T47D (cell line): ENCODE results near the gene COMMD3.
"Not testable (repeated sequence)": the region's sequence is repeated elsewhere in the genome, so short reads cannot be mapped to it uniquely, and the experiment has no call there.

Experiments used
- DNase-seq, 2 experiments: peaks; one replicate each; pipeline versions ENCODE4 v3.0.0 to v3.0.0-alpha.2; 2011 to 2012; ENCODE audit warnings: low read depth in 1 of 2, low spot score in 1 of 2
- JUND ChIP-seq: IDR thresholded peaks from 2 replicates; pipeline ENCODE4 v1.6.1; 2012; ENCODE audit warnings: low read depth
- in situ Hi-C: cut with HindIII; loops from 2 replicates; pipeline ENCODE4 v1.10.0; 2016; ENCODE audit warnings: low sequenced_read_pairs, low pct_unique_long_range_greater_than_20kb

The COMMD3 gene

DNA sequence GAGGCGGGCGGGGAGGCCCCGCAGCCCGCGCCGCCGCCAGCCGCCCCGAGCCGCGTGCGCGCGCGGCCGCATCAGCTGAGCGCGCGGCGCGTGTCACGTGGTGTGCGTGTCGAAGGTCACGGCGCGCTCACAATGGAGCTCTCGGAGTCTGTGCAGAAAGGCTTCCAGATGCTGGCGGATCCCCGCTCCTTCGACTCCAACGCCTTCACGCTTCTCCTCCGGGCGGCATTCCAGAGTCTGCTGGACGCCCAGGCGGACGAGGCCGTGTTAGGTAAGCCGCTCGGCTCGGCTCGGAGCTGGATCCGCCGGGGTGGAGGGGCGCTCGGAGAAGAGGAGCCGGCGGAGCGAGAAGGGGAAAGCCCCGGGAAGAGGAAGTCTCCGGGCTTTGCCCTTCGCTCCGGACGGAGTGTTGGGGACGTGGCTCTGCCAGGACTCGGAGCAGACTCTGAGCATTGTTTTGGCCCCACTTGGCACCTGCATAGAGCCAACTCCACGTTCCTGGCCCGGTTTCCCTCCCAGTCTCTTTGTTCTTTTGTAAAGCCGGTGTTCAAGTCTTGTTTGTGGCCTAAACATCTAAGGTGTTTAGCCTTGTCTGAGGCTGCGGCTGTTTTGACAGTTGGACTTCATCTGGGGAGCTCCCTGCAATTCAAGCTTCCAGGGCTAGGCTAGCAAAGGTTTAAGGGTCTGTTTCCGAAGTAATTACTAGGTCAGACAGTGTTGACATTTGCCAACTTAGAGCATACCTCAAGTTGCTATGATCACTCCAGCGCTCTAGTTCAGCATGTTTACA is at the start of gene COMMD3:
TSS of gene COMMD3 (plus strand) at position 103 of the 790 bp plus-strand sequence. CDS start at position 133, 30 bp downstream.
- in situ Hi-C loops: no loop called here

GRCh38 chr10:22268503-22268902 is 47.7 kb upstream of the COMMD3 start:
- no peak for DNase-seq
- in situ Hi-C loops: no loop called here
- no peak for TF ChIP-seq JUND

More for the DNA sequence above, at the start of gene COMMD3:
- peak; percentile 55 to 86 for DNase-seq
- TF ChIP-seq JUND: no peak

DNA sequence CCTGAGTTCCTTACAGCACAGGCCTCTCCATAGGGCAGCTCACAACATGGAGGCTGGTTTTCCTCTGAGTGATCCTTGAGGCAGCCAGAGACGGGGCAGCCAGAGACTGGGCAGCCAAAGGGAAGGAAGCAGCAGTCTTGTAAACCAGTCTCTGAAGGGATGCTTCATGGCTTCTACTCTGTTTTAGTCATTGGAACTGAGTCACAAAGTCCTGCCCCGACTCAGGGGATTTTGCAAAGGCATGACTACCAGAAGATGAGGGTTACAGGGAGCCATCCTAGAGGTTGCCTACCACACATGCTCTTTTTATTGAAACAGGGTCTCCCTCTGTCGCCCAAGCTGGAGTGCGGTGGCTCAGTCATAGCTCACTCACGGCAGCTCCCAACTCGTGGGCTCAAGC is 44.4 kb upstream of the COMMD3 start:
- in situ Hi-C loops: no loop called here
- TF ChIP-seq JUND: no peak
- DNase-seq: no peak

GRCh38 chr10:22278441-22278782 is 37.8 kb upstream of the COMMD3 start:
- TF ChIP-seq JUND: no peak
- in situ Hi-C loops: no loop called here
- DNase-seq: peak in 1 of 2 experiments; percentile 33

- in situ Hi-C loops: no loop called here
- no peak for TF ChIP-seq JUND
- DNase-seq: no peak
Measured at GRCh38 chr10:22280078-22280477, 36.1 kb upstream of the COMMD3 start.

DNA sequence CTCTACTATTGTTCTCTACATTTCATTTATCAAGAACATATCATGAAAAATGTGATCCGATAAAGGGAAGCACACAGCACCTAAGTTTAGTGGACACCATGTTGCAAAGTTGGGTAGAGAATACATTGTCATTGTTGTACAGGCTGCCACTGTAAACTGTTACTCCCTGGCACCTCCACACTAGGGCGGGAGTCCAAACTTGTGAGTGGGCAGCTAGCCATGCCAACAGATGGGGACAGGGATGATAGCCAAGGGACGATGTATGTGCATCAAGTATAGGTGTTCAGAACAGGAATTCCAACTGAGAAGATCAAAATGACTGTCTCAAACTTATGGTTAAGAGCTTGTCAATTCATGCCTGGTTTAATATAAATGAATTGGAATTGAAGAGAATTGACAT is 31.1 kb upstream of the COMMD3 start:
- no peak for DNase-seq
- TF ChIP-seq JUND: no peak
- in situ Hi-C loops: no loop called here

- in situ Hi-C loops: no loop called here
- no peak for TF ChIP-seq JUND
Measured at GRCh38 chr10:22293747-22294404, 22.3 kb upstream of the COMMD3 start.

DNA sequence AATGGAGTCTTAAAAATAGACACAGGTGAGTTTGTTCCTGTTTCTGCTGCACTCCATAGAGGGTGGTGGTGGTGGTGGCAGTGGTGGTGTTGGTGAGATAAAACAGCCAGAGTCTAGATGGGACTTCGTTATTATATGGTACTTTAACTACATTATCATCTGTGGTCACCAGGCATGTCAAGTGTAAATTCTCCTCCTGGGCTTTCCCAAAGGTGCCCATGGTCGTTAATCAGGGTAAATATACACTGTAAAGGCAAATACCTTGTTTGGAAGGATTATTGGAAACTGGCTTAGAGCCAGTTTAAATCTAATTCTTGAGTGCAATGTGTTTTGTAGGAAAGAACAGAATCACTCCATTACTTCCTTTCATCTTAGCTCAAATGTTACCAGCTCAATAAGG is 21.5 kb upstream of the COMMD3 start:
- no peak for DNase-seq
- in situ Hi-C loops: no loop called here
- no peak for TF ChIP-seq JUND

More at GRCh38 chr10:22293747-22294404, 22.3 kb upstream of the COMMD3 start:
- no peak for DNase-seq

GRCh38 chr10:22301193-22301592 is 15.0 kb upstream of the COMMD3 start:
- DNase-seq: no peak
- in situ Hi-C loops: no loop called here
- TF ChIP-seq JUND: no peak

- TF ChIP-seq JUND: no peak
- DNase-seq: no peak
- in situ Hi-C loops: no loop called here
Measured at GRCh38 chr10:22303461-22303860, 12.7 kb upstream of the COMMD3 start.

- no peak for DNase-seq
- in situ Hi-C loops: no loop called here
- TF ChIP-seq JUND: no peak
Measured at GRCh38 chr10:22305721-22306120, 10.5 kb upstream of the COMMD3 start.

DNA sequence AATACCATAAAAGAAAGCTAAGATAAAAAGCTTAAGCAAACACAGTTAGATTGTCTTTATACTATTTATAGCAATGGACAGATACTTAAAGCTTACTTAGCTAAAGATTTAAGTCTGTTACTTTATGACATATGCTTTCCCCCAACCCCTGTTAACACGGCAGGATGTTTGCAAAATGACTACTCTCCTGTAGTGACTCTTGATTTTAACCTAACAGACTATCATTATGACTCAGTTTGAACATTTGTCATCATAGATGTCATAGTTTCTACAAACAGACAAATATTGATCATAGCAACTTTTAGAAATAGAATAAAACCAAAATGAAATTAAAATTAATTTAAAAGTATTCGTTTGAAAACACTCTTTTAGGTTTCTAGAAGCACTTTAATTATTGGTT is 7.8 kb upstream of the COMMD3 start:
- TF ChIP-seq JUND: no peak
- DNase-seq: no peak
- in situ Hi-C loops: no loop called here

DNA sequence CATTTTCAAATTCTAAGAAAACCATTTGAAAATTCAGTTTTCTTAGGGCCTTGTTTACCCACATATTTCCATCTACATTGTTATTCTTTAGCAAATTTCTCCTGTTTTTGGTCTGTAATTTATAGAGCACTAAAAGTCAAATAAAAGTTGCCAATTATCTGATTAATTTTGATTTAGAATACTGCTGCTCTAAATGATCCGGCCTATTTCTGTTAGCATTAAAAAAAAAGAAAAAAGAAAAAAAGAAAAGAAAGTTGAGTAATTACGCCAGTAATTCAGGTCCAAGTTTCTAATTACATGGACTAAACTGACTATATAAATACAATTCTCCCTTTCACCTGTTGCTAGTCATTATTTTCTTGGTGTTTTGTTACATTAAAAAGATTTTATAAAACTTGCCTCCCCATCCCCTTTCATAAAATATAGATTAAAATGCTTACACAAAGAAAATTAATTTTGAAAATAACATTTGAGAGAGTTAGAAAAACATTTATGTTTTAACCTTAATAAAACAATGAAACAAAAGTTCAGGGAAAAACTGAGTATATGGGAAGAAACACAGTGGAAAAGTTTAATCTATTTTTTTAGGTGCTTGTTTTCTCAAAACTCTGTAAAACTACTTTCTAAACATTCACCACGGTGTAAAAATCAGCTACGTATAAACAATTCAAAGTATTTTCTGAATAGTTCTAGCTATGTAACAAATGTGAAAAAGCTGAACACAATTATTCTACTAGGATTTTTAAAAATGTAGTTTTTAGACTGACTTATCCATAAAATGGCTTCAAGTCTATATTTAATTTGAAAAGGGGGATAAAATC is 6.8 kb upstream of the COMMD3 start:
- in situ Hi-C loops: no loop called here
- TF ChIP-seq JUND: no peak
- DNase-seq: no peak

- in situ Hi-C loops, DNase-seq: not testable (repeated sequence)
Measured at GRCh38 chr10:22310012-22310411, 6.2 kb upstream of the COMMD3 start.
